GM12878 (cell line): ENCODE data around the gene MAFG. TPM values are rescaled to one million over a fixed set of nuclear protein-coding genes. Genes with fewer than 3 reads are reported as not detected.
A peak's percentile ranks its signal among the peaks of the same experiment; 100 is the strongest.

Experiments used
- ASH2L ChIP-seq: fragments of 300-600, 200-600 bp; sonication (generic); IDR thresholded peaks from 2 replicates; pipeline ENCODE4 v1.6.1; 2017; ENCODE audit warnings: low read depth, mild to moderate bottlenecking, borderline replicate concordance
- CEBPZ ChIP-seq: fragments of 150-350 bp; IDR thresholded peaks from 2 replicates; pipeline ENCODE4 v1.6.1; 2016; ENCODE audit warnings: low read depth, low read length
- CREB1 ChIP-seq: IDR thresholded peaks from 2 replicates; pipeline ENCODE4 v1.6.1; 2012; ENCODE audit warnings: low read depth, mild to moderate bottlenecking, inconsistent platforms
- CREM ChIP-seq: IDR thresholded peaks from 2 replicates; pipeline ENCODE4 v1.6.1; 2014; ENCODE audit warnings: antibody characterized with exemption, low read depth
- CTCF ChIP-seq, 3 experiments: IDR thresholded peaks in 2 of 3; conservative IDR thresholded peaks in 1 of 3; 2 replicates each; pipeline ENCODE4 v1.5.1; 2011; ENCODE audit warnings: low read depth in 3 of 3, low read length in 3 of 3, mild to moderate bottlenecking in 3 of 3, control low read depth in 2 of 3, moderate library complexity in 2 of 3, inconsistent platforms in 1 of 3, mixed read lengths in 1 of 3; ENCODE audit not compliant: control insufficient read depth in 2 of 3, insufficient read depth in 1 of 3; ENCODE audit errors: extremely low read depth in 1 of 3
- E2F8 ChIP-seq: fragments of 450-650 bp; IDR thresholded peaks from 2 replicates; pipeline ENCODE4 v1.6.1; 2018; ENCODE audit warnings: mild to moderate bottlenecking, low read depth, moderate library complexity; ENCODE audit not compliant: partially characterized antibody
- EGR1 ChIP-seq, 2 experiments: IDR thresholded peaks; 1 replicate in 1 of 2; 2 replicates in 1 of 2; pipeline ENCODE4 v1.6.1; 2011 to 2012; ENCODE audit warnings: low read depth in 2 of 2, low read length in 2 of 2, borderline replicate concordance in 1 of 2, mild to moderate bottlenecking in 1 of 2, moderate library complexity in 1 of 2
- MEF2A ChIP-seq: IDR thresholded peaks from 2 replicates; pipeline ENCODE4 v1.6.1; 2011; ENCODE audit warnings: low read depth, mild to moderate bottlenecking, low read length, moderate library complexity; ENCODE audit not compliant: insufficient read depth
- NR2F1 ChIP-seq: fragments of 450-650 bp; conservative IDR thresholded peaks from 2 replicates; pipeline ENCODE4 v1.6.1; 2017; ENCODE audit warnings: mild to moderate bottlenecking
- RCOR1 ChIP-seq: conservative IDR thresholded peaks from 2 replicates; pipeline ENCODE4 v1.6.1; 2012; ENCODE audit warnings: low read depth, low read length, improper control_type of control experiment
- SPI1 ChIP-seq: IDR thresholded peaks from 2 replicates; pipeline ENCODE4 v1.6.1; 2011; ENCODE audit warnings: low read depth, mild to moderate bottlenecking, low read length, moderate library complexity, borderline replicate concordance; ENCODE audit not compliant: insufficient read depth
- WRNIP1 ChIP-seq: IDR thresholded peaks from 2 replicates; pipeline ENCODE4 v1.6.1; 2011; ENCODE audit warnings: low read depth, low read length, improper control_type of control experiment, borderline replicate concordance
- ZNF207 ChIP-seq: fragments of 450-650 bp; IDR thresholded peaks from 2 replicates; pipeline ENCODE4 v1.6.1; 2014; ENCODE audit warnings: antibody characterized with exemption, mild to moderate bottlenecking, borderline replicate concordance
- ZNF687 ChIP-seq: fragments of 450-650 bp; IDR thresholded peaks from 2 replicates; pipeline ENCODE4 v1.6.1; 2017; ENCODE audit warnings: mild to moderate bottlenecking, moderate library complexity
- polyA plus RNA-seq, 11 experiments: library from polyadenylated mRNA; depleted of rRNA in 4 of 11; unstranded in 6 of 11; stranded (reverse) in 5 of 11; fragments of >200 nt; fragmentation: Nextera tagmentation in 4 of 11; fragmentation: Illumina TruSeq in 1 of 11; extraction: Ambion mirVana in 4 of 11; extraction: Trizol in 1 of 11; gene quantifications; 1 replicate in 1 of 11; 2 replicates in 10 of 11; pipeline versions ENCODE4 v1.2.1 to v1.2.3, GENCODE V29; 2011 to 2016; ENCODE audit warnings: inconsistent platforms in 2 of 11, missing spikeins in 2 of 11, low read depth in 1 of 11
- total RNA-seq, 4 experiments: library from RNA; depleted of rRNA in 3 of 4; stranded (reverse); fragments of >200 nt in 3 of 4; fragmentation: Illumina TruSeq in 1 of 4; extraction: Trizol in 1 of 4; gene quantifications; 2 replicates each; pipeline versions ENCODE4 v1.2.1 to v1.2.3, GENCODE V29; 2013 to 2021

MAFG gene
- total and polyA plus RNA-seq, 10 of the 15 experiments (the other 5 are each of a cell fraction or from before 2014, with no cell fraction given), result 0.48 to 20.1 (median 7.6) TPM

GRCh38 chr17:81967533-81968395 lies 40.2 kb upstream of the MAFG start (continued):
- TF ChIP-seq ZNF687 (peak; percentile 76), E2F8 (no peak), ZNF207 (no peak), WRNIP1 (no peak), RCOR1 (no peak), SPI1 (no peak), CEBPZ (no peak), NR2F1 (peak; percentile 87), EGR1 (IDR thresholded peaks at IDR 0.05; ENCODE audit: borderline replicate concordance in 1 of 2, low read depth in 2 of 2, low read length in 2 of 2) (peak in 1 of 2 experiments; percentile 98; a peak in 2 of 3 replicates), CTCF (IDR thresholded peaks at IDR 0.05 in 2 of 3, conservative IDR thresholded peaks at IDR 0.05 in 1 of 3; ENCODE audit: control insufficient read depth in 2 of 3, extremely low read depth in 1 of 3, insufficient read depth in 1 of 3, low read depth in 3 of 3, low read length in 3 of 3) (no peak), ASH2L (no peak), CREM (no peak), MEF2A (no peak), CREB1 (no peak)
